Mesenchymal stem cell (in vitro differentiated cells and primary cell): ENCODE data around the gene CST9.
"Not testable (repeated sequence)": the region's sequence is repeated elsewhere in the genome, so short reads cannot be mapped to it uniquely, and the experiment has no call there.

Experiments
- DNase-seq: peaks from one replicate; pipeline ENCODE4 v3.0.0-alpha.2; 2013
- H2AFZ ChIP-seq: one replicate; pipeline ENCODE4 v1.6.1; 2013; ENCODE audit warnings: low read depth, mild to moderate bottlenecking, control low read depth, inconsistent platforms, low read length, moderate library complexity
- H2AK5ac ChIP-seq: 2 replicates; pipeline ENCODE4 v1.6.1; 2013; ENCODE audit warnings: low read length, moderate library complexity, mild to moderate bottlenecking, inconsistent platforms; ENCODE audit not compliant: severe bottlenecking
- H2BK120ac ChIP-seq: one replicate; pipeline ENCODE4 v1.6.1; 2013; ENCODE audit warnings: low read depth, mild to moderate bottlenecking, inconsistent platforms, low read length, moderate library complexity
- H2BK12ac ChIP-seq, 2 experiments: one replicate each; pipeline ENCODE4 v1.6.1; 2013; ENCODE audit warnings: inconsistent platforms in 2 of 2, low read length in 2 of 2, mild to moderate bottlenecking in 2 of 2, moderate library complexity in 2 of 2, control low read depth in 1 of 2
- H2BK15ac ChIP-seq: one replicate; pipeline ENCODE4 v1.6.1; 2013; ENCODE audit warnings: mild to moderate bottlenecking, low read depth, inconsistent platforms; ENCODE audit not compliant: poor library complexity, severe bottlenecking
- H2BK5ac ChIP-seq: 2 replicates; pipeline ENCODE4 v1.6.1; 2013; ENCODE audit warnings: low read depth, mild to moderate bottlenecking, low read length, control low read depth, inconsistent platforms; ENCODE audit not compliant: poor library complexity, severe bottlenecking
- H3K14ac ChIP-seq, 2 experiments: one replicate each; pipeline ENCODE4 v1.6.1; 2013; ENCODE audit warnings: inconsistent platforms in 2 of 2, low read length in 2 of 2, control low read depth in 1 of 2, mild to moderate bottlenecking in 1 of 2, moderate library complexity in 1 of 2
- H3K18ac ChIP-seq, 2 experiments: one replicate each; pipeline ENCODE4 v1.6.1; 2013; ENCODE audit warnings: inconsistent platforms in 2 of 2, low read length in 2 of 2, control low read depth in 1 of 2, low read depth in 1 of 2, mild to moderate bottlenecking in 1 of 2
- H3K23ac ChIP-seq, 2 experiments: one replicate each; pipeline ENCODE4 v1.6.1; 2013; ENCODE audit warnings: inconsistent platforms in 2 of 2, low read length in 2 of 2, mild to moderate bottlenecking in 2 of 2, moderate library complexity in 2 of 2, control low read depth in 1 of 2
- H3K27ac ChIP-seq: 2 replicates; pipeline ENCODE4 v1.5.1; 2013; ENCODE audit warnings: mild to moderate bottlenecking, moderate library complexity, low read length, control low read depth, inconsistent platforms; ENCODE audit not compliant: poor library complexity, severe bottlenecking
- H3K27me3 ChIP-seq, 2 experiments: 2 replicates each; pipeline versions ENCODE4 v1.6.1 to v1.7.0; 2013; ENCODE audit warnings: low read length in 2 of 2, mild to moderate bottlenecking in 2 of 2, moderate library complexity in 2 of 2, control low read depth in 1 of 2, inconsistent platforms in 1 of 2; ENCODE audit not compliant: control insufficient read depth in 1 of 2, insufficient read depth in 1 of 2
- H3K36me3 ChIP-seq, 2 experiments: 2 replicates each; pipeline versions ENCODE4 v1.6.1 to v1.7.0; 2013; ENCODE audit warnings: low read length in 2 of 2, control low read depth in 1 of 2, inconsistent platforms in 1 of 2, low read depth in 1 of 2, mild to moderate bottlenecking in 1 of 2; ENCODE audit not compliant: insufficient read depth in 2 of 2, control insufficient read depth in 1 of 2
- H3K4ac ChIP-seq, 2 experiments: one replicate each; pipeline ENCODE4 v1.6.1; 2013; ENCODE audit warnings: inconsistent platforms in 2 of 2, low read length in 2 of 2, mild to moderate bottlenecking in 2 of 2, moderate library complexity in 2 of 2, control low read depth in 1 of 2, low read depth in 1 of 2
- H3K4me1 ChIP-seq: 2 replicates; pipeline ENCODE4 v1.6.1; 2013; ENCODE audit warnings: low read depth, low read length, control low read depth; ENCODE audit not compliant: control insufficient read depth, insufficient read depth
- H3K4me2 ChIP-seq: 2 replicates; pipeline ENCODE4 v1.6.1; 2013; ENCODE audit warnings: low read length, mild to moderate bottlenecking, inconsistent platforms; ENCODE audit not compliant: poor library complexity, severe bottlenecking
- H3K4me3 ChIP-seq, 2 experiments: 2 replicates each; pipeline versions ENCODE4 v1.5.1 to v1.7.0; 2013; ENCODE audit warnings: low read length in 2 of 2, mild to moderate bottlenecking in 2 of 2, control low read depth in 1 of 2, low read depth in 1 of 2; ENCODE audit not compliant: insufficient read depth in 1 of 2
- H3K79me1 ChIP-seq: replicated peaks from 2 replicates; pipeline ENCODE4 v1.6.1; 2013; ENCODE audit warnings: mild to moderate bottlenecking, control low read depth, low read length, inconsistent platforms; ENCODE audit not compliant: poor library complexity, severe bottlenecking
- H3K9ac ChIP-seq: 2 replicates; pipeline ENCODE4 v1.7.0; 2013; ENCODE audit warnings: mild to moderate bottlenecking, low read length, moderate library complexity
- H3K9me3 ChIP-seq: 2 replicates; pipeline ENCODE4 v1.7.0; 2013; ENCODE audit warnings: mild to moderate bottlenecking, low read length; ENCODE audit not compliant: control insufficient read depth
- H4K8ac ChIP-seq: one replicate; pipeline ENCODE4 v1.6.1; 2013; ENCODE audit warnings: inconsistent platforms, mild to moderate bottlenecking, low read length, moderate library complexity
- H4K91ac ChIP-seq: one replicate; pipeline ENCODE4 v1.6.1; 2013; ENCODE audit warnings: mild to moderate bottlenecking, low read length, inconsistent platforms
- WGBS: methylation state at CpG from one replicate; pipeline ENCODE4 v1.1.7; 2013; ENCODE audit warnings: mixed read lengths; 5-methylcytosine and 5-hydroxymethylcytosine counted together

CST9 gene

DNA sequence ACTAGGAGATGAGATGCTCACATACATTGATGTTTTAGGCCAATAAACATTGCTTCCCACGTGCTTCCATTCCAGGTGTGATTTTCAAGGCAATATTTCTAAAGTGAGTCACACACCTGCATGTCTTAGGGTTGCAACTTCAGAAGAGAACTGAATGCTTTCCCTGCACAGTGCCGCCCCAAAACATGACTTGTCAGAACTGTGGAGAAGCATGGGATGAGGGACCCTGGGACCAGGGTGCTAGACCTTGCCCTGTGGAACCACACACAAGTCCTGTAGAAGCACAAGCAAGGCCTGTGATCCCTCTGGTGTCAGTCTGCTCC, 30.0 kb upstream of the CST9 start:
- H3K9me3 ChIP-seq, H2AFZ ChIP-seq, H2BK15ac ChIP-seq, H2AK5ac ChIP-seq, H2BK120ac ChIP-seq, H3K23ac ChIP-seq, H4K8ac ChIP-seq, H3K14ac ChIP-seq, DNase-seq, H3K27me3 ChIP-seq, H4K91ac ChIP-seq, H2BK12ac ChIP-seq, H2BK5ac ChIP-seq, H3K4ac ChIP-seq: not testable (repeated sequence)
- 78% methylated on average over 1 of the region's 2 CpGs for WGBS
- peaks cover 51% of the 10 kb centered on the region for H3K4me1 ChIP-seq
- H3K36me3 ChIP-seq, result peaks cover 38 to 47% of the 10 kb centered on the region in 2 experiments
- H3K79me1 ChIP-seq, result peaks cover 14% of the 10 kb centered on the region
- peak overlapping the region; percentile 84 for H3K4me2 ChIP-seq
- peak overlapping the region; percentile 92 for H3K9ac ChIP-seq
- peak overlapping the region; percentile 37 to 58 for H3K18ac ChIP-seq
- H3K27ac ChIP-seq, result peak overlapping the region; percentile 1
- H3K4me3 ChIP-seq, result peak overlapping the region; percentile 18 to 92

DNA sequence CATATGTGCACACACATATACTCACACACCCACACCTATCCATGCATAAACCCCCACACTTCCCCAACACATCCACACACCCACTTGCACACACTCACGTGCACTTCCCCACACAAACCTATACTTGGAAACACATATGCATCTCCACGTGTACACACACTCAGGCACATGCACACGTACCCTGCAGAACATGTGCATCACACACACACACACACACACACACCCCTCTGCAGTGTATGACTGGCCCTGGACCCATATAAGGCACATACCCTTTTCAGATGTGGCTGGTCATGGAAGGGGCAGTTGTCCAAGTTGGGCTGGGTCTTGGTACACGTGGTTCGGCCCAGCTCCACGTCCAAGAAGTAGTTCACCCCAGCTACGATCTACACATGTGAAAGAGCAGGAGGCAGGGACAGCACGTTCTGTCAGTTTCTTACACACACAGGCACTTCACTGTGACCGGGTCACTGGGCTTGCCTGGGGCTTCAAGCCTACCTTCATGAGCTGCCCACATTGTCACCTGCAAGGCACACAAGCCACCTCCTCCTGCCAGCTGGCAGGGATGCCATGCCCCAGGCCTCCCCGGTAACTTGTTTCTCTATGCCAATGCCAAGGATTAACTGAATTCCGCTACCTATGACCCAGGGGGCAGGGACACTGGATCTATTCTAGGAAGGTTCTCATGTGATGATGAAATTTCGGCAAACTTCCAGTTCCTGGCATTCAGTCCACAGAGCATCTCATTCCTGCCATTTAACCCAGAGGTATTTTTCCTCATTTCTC, 29.5 kb upstream of the CST9 start:
- peak overlapping the region in 1 of 2 experiments; percentile 11 for H3K18ac ChIP-seq
- peak overlapping the region; percentile 19 to 92 for H3K4me3 ChIP-seq
- no peak overlapping the region for H2AK5ac ChIP-seq
- peak overlapping the region; percentile 4 for H3K27ac ChIP-seq
- 88% methylated on average over 12 of the region's 12 CpGs for WGBS
- H2BK120ac ChIP-seq, result no peak overlapping the region
- H3K4ac ChIP-seq, result no peak overlapping the region
- no peaks in the 10 kb centered on the region for H3K27me3 ChIP-seq
- no peak for DNase-seq
- H4K8ac ChIP-seq, result no peak overlapping the region
- no peak overlapping the region for H2BK5ac ChIP-seq
- no peaks in the 10 kb centered on the region for H3K9me3 ChIP-seq
- H3K23ac ChIP-seq, result peak overlapping the region in 1 of 2 experiments; percentile 63
- peaks cover 38 to 50% of the 10 kb centered on the region in 2 experiments for H3K36me3 ChIP-seq
- H4K91ac ChIP-seq, result no peak overlapping the region
- H3K14ac ChIP-seq, result peak overlapping the region in 1 of 2 experiments; percentile 79
- H3K9ac ChIP-seq, result peak overlapping the region; percentile 92
- peaks cover 47% of the 10 kb centered on the region for H3K4me1 ChIP-seq
- no peak overlapping the region for H2BK15ac ChIP-seq
- peak overlapping the region; percentile 45 for H3K4me2 ChIP-seq
- peaks cover 15% of the 10 kb centered on the region for H3K79me1 ChIP-seq
- peak overlapping the region in 1 of 2 experiments; percentile 29 for H2BK12ac ChIP-seq
- no peak overlapping the region for H2AFZ ChIP-seq

DNA sequence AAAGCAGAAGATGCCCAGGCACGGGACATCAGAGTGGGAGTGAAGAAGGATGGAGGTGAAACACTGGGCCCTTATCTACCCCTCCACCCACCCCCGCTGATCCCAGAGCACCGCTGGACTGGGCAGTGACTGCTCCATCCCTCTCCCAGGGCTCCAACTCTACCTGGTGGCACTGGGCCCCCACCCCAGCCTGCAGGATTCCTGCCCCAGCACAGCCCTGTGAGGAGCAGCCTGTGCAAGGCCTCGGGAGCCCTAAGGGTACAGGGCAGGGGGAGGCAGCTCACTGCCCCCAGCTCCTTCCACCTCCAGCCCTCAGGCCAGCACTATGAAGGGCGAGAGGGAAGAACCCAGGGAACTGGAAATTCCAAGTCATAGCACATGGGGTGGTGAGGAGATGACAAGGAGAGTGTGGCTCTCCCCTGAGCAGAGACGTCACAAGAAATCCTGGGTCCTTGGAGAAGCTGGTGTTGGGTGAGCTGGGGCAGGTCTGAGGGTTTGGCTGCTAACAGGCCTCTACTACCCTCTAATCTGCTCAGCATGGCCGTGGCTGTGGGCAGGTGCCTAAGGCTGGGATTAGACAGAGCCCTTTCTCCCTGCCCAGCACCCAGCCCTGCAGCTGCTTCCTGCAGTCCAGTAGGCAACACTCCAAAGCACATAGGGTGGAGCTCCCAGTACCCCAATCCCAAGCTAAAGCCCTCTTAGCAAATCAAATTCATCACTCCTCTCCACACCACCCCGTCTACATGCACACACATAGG, 28.5 kb upstream of the CST9 start:
- WGBS, result 99% methylated on average over 6 of the region's 8 CpGs
- H4K8ac ChIP-seq, result no peak overlapping the region

More for the DNA sequence above, 28.5 kb upstream of the CST9 start:
- Histone ChIP-seq H2BK15ac (no peak overlapping the region), H3K14ac (no peak overlapping the region), H3K4me1 (peaks cover 46% of the 10 kb centered on the region), H2AFZ (no peak overlapping the region), H4K91ac (no peak overlapping the region), H3K79me1 (peaks cover 16% of the 10 kb centered on the region), H3K9ac (no peak overlapping the region), H3K23ac (peak overlapping the region in 1 of 2 experiments; percentile 77), H3K27me3 (no peaks in the 10 kb centered on the region), H3K27ac (no peak overlapping the region), H3K36me3 (peaks cover 38 to 52% of the 10 kb centered on the region in 2 experiments), H3K9me3 (no peaks in the 10 kb centered on the region), H2BK5ac (no peak overlapping the region), H3K18ac (no peak overlapping the region), H2BK120ac (no peak overlapping the region), H3K4me2 (no peak overlapping the region), H3K4me3 (peak overlapping the region in 1 of 2 experiments; percentile 92), H2AK5ac (no peak overlapping the region), H2BK12ac (no peak overlapping the region), H3K4ac (no peak overlapping the region)
- DNase-seq, result no peak
